AML-193 (cell line): ENCODE results near the gene MERTK.
"Not testable (repeated sequence)": the region's sequence is repeated elsewhere in the genome, so short reads cannot be mapped to it uniquely, and the experiment has no call there.

ENCODE experiments used
- DNase-seq, 2 experiments: peaks; one replicate each; lab custom pipeline; 2025; lab: John Stamatoyannopoulos, UW

The MERTK gene

DNA sequence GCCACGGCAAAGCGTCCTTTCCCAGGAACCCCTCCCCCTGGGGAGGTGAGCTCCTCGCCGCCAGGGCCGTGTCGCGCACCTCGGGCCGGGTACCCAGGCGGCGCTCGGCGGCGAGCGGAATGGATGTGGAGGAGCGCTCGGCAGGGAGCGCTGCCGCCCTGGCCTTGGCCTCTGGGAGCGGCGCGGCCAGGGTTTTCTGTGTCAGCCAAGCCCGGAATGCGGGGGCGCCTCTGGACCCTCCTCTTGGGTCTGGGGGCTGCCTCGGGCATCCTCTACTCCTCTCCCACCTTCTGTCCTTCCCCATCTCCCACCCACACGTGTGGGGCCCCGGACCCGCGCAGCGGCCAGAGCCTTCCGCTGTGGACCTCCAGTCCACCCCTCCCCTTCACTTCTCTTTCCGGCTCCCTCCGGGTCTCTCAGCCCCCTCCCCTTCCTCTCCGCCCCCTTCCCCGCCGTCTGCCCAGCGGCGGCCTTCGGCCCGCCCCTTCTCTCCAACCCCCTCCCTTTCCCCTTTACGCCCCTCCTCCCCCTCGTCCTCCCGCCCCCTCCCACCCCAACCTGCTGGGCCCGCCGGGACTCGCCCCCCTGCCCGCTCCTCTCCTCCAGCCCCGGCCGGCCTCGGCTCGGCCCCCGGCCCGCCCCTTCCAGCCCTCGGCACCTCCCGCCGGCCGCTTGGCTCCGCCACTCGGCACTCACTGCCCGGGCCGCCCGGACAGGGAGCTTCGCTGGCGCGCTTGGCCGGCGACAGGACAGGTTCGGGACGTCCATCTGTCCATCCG is at the start of gene MERTK:
Gene MERTK (plus strand): TSS at position 684 of the 779 bp plus-strand sequence. CDS start 129 bp downstream, outside the sequence.
- DNase-seq = peak in 1 of 2 experiments; percentile 19

DNA sequence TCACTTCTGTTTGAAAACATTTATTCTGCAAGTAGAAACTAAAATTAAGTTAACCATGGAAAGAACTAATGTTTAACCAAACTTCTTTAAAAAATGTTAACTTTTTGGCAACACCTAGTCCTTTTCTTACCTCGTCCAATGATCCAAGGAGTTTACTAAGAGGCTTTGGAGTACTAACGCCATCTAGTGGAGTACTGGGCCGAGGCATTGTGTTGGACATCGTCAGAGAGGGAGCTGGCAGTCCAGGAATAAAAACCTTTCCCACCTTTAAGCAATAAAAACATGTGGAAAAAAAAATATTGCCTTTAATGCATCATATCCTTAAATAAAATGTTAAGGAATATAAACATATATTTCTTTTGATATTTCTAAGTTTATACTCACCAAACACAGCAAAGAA is 47.8 kb upstream of the MERTK start:
- DNase-seq = peak; percentile 7 to 33

GRCh38 chr2:111852544-111852943 is 45.9 kb upstream of the MERTK start:
- DNase-seq = not testable (repeated sequence)

- DNase-seq = not testable (repeated sequence)
Measured at GRCh38 chr2:111860005-111860404, 38.4 kb upstream of the MERTK start.

DNA sequence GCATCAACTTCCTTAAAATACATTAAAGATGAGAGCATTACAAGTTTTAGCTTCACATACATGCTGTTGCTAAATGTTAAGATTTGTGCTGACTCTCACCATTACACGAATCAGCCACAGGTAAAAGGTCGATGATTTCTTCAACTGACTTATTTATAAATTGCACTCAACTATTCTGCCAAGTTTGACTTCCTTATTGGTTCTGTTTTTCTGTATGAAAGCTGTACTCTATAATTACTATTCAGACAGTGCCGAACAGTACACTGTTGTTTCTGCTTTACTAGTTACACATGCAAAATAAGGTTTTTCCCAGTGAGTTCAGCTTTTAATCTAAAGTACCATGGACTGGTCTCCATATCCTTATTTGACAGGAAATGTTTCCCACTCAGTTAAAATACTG is 33.3 kb upstream of the MERTK start:
- not testable (repeated sequence) for DNase-seq

DNA sequence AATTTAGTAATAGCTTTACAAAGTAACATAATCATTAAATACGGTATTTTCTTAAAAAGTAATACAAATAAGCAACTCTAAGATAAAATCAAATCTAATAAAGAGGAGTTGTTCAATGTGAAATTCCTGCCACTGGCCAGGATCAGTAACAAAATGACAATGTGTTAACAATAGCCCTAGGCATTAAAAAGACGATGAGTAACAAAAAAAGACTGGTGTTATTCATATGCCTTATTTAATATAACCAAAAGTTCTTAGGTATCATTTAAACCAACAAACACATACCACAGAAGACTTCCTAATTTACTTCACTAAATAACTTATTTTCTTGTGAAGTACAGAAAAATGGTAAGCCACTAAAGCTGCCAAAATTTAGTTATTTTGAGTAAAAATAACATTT is 25.6 kb upstream of the MERTK start:
- not testable (repeated sequence) for DNase-seq

DNA sequence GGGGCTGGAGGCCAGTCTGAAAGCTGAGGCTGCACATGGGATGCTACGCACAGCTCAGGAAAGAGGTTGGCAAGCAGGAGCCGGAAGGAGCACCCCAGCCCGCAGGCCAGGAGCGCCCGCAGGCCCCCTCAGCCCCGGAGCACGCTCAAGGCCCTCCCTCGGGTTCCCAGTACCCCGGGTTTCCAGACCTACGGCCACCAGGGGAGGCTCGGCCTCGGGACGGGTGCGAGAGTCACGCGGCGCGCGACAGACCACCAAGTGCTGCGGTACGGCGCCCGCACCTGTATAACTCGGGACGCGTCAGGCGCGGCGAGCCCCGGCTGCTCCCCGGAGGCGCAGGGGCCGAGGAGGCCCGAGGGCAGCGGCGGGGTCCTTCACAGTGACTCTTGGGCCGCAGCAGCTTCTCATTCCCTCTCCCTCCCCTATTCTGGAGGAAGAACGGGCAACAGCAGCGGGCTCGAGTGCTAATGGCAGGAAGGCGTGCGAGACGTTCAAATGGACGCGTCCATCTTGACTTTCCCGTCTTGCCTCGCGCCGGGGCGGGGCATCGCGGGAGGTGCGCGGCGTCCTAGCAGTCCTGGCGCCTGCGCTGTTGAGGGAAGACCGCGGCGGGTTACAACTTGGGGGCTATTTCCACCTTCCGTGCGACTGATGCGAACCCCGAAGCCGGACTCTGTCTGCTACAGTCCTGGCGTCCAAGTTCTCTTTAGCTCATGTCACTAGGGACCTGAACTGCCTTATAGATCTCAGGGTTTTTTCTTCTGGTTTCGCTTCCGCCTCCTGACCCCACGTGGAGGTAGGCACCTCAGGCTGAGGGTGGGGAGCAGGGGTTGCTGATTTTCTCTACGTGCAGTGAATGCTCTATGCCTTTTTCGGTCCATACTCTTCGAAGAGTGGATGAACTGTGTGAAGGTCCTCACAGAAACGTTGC is 14.5 kb upstream of the MERTK start, which contains the start of gene ANAPC1:
Gene ANAPC1 (minus strand): TSS at position 533 of the 931 bp plus-strand sequence. CDS start 3,368 bp downstream, outside the sequence.
- DNase-seq = peak; percentile 79

- no peak for DNase-seq
Measured at GRCh38 chr2:111884592-111884964, 13.8 kb upstream of the MERTK start.

GRCh38 chr2:111896024-111896423 is 2.4 kb upstream of the MERTK start:
- no peak for DNase-seq

GRCh38 chr2:111896576-111896975 is 1.8 kb upstream of the MERTK start:
- no peak for DNase-seq

- no peak for DNase-seq
Measured at GRCh38 chr2:111897630-111897923, 830 bp upstream of the MERTK start.

GRCh38 chr2:111898703-111899514 is 502 bp downstream of the MERTK start:
- DNase-seq = no peak

DNA sequence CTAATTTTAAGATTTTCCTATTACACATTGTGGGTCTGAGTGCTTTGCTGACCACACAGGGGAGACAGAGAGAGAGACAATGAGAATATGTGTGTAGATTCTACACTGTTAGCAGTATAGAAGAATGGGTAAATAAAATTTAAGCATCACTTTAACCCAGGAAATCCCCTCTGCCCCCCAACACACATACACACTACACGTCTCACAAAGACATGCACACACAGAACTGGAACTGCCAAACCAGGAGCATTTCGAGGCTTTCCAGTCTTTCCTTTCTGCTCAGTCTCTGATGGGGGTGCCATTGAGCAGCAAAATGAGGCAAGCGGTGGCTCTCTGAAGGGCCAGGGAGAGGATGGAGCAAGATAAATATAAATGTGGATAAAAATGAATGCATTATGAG is 2.5 kb downstream of the MERTK start:
- peak; percentile 35 to 56 for DNase-seq

- DNase-seq = no peak
Measured at GRCh38 chr2:111903516-111903915, 5.1 kb downstream of the MERTK start.

DNA sequence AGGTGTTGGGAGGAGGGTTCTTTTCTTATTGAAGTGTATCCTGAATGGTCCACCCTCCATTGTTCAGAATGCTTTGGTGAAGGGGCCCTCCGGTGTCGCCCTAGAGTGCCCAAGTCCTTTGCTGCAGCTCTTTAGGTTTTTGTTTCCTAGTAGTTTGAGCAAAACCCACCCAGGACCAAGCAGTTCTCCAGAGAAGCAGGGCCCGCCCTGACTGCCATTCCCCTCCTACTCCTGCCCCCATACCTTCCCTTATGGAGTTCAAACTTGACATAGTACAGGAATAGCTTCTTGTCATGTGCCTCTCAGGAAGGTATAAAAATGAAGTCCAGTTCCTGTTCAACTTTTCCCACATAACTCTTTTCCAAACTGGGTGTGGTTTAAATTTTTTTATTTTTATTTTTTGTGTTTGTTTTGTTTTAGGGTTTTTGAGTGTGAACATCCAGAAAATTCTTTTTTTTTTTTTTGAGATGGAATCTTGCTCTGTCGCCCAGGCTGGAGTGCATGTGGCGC is 5.6 kb downstream of the MERTK start:
- DNase-seq = no peak

DNA sequence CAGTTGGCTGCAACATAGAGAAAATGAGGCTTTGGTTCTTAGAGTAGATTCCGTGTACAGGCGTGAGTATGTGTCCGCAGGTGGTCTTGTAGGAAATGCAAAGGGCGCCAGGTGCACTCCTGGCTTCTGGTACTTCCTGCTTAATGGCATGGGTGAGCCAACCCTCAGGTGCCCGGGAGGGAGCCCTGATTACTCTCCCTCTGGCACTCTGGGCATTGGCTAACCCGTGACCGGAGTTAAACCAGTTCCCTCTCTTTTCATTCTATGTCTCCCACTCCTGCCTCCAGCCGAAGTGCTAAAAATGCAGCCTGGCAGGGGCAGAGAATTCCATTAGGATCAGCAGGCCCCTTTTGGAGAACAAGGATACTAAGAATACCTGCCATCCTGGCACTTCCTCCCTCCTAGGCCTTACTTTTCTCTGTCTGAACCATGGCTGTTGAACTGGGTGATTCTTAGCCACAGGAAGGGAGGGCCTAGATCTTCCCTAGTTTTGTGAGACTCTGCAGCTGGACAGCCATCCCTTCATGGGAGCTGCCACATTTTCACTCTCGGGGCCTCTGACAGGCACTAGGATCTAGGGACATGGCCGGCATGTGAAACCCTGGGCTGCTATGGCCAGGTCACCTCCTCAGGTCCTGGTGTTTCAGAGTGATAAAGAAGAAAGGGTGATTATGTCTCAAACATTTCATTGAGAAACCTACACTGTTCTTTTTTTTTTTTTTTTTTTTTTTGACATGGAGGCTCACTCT is 6.5 kb downstream of the MERTK start:
- DNase-seq = no peak

DNA sequence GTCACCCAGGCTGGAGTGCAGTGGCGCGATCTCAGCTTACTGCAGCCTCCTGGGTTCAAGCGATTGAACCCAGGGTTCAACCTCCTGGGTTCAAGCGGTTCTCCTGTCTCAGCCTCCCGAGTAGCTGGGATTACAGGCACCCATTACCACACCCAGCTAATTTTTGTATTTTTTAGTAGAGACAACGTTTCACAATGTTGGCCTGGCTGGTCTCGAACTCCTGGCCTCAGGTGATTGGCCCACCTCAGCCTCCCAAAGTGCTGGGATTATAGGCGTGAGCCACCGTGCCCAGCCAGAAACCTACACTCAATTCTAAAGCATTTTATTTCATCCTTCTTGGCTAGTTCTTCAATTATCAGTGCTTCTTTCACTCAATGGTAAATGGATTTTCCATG is 7.1 kb downstream of the MERTK start:
- not testable (repeated sequence) for DNase-seq

- no peak for DNase-seq
Measured at GRCh38 chr2:111905990-111906735, 7.8 kb downstream of the MERTK start.

GRCh38 chr2:111908578-111908977 is 10.2 kb downstream of the MERTK start:
- DNase-seq = no peak

DNA sequence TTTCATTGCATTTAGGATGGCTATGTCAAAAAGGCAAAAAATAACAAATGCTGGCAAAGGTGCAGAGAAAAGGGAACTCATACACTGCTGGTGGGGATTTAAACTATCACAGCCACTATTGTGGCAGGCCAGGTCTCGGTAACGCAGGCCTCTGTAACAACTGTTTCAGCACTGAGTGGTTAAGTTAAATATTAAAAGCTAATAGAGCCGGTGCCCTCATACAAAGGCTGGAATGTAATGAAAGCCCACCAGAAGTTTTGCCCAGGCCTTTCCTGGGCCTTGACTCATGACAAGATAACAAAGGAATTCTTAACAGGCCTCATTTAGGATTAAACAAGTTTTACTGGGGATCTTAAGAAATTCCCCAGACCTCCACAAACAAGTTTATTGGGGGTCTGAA is 10.7 kb downstream of the MERTK start:
- no peak for DNase-seq
